Breast epithelium (tissue), 4 donors: ENCODE data around the gene TRAF3. TPM values are rescaled to one million over a fixed set of nuclear protein-coding genes. Genes with fewer than 3 reads are reported as not detected.
"Not testable (repeated sequence)": the region's sequence is repeated elsewhere in the genome, so short reads cannot be mapped to it uniquely, and the experiment has no call there.

ENCODE experiments used
- DNase-seq, 2 donors: peaks; one replicate each; pipeline ENCODE4 v3.0.0-alpha.2; 2019; ENCODE audit warnings: low spot score in 2 of 2
- H3K27ac ChIP-seq, 2 donors: fragments of 200-600 bp; sonication (generic) in 1 of 2; one replicate each; pipeline ENCODE4 v1.5.1; 2016 to 2019; ENCODE audit warnings: mild to moderate bottlenecking in 1 of 2
- H3K27me3 ChIP-seq, 2 donors: fragments of 200-600 bp; sonication (generic) in 1 of 2; one replicate each; pipeline versions ENCODE4 v1.5.1 to v1.6.0; 2017 to 2019; ENCODE audit warnings: control low read depth in 1 of 2, mild to moderate bottlenecking in 1 of 2
- H3K36me3 ChIP-seq: fragments of 200-600 bp; one replicate; pipeline ENCODE4 v1.5.1; 2019
- H3K4me1 ChIP-seq, 2 donors: fragments of 200-600 bp; sonication (generic); one replicate each; pipeline ENCODE4 v1.5.1; 2016 to 2019; ENCODE audit warnings: control low read depth in 1 of 2
- H3K4me3 ChIP-seq, 3 donors: fragments of 200-600 bp; sonication (generic); 1 replicate in 2 of 3; 2 replicates in 1 of 3; pipeline ENCODE4 v1.5.1; 2016 to 2019; ENCODE audit warnings: mild to moderate bottlenecking in 3 of 3, moderate library complexity in 2 of 3
- H3K9me3 ChIP-seq, 2 donors: fragments of 200-600 bp; sonication (generic) in 1 of 2; one replicate each; pipeline ENCODE4 v1.5.1; 2016 to 2019; ENCODE audit warnings: control low read depth in 1 of 2
- CTCF ChIP-seq, 3 donors: fragments of 450-650 bp; IDR thresholded peaks; one replicate each; pipeline ENCODE4 v1.5.1; 2016 to 2017; ENCODE audit warnings: antibody characterized with exemption in 3 of 3, mild to moderate bottlenecking in 3 of 3, moderate library complexity in 3 of 3
- POLR2A ChIP-seq: fragments of 450-650 bp; IDR thresholded peaks from one replicate; pipeline ENCODE4 v1.6.1; 2016; ENCODE audit warnings: antibody characterized with exemption, mild to moderate bottlenecking, moderate library complexity
- POLR2AphosphoS5 ChIP-seq, 3 donors: sonication (generic); formaldehyde crosslinking; IDR thresholded peaks; one replicate each; pipeline ENCODE4 v1.6.1; 2017; ENCODE audit warnings: antibody characterized with exemption in 3 of 3
- intact Hi-C: fragments of 100-400 bp; cut with DNase I; formaldehyde crosslinking; loops from one replicate; pipeline ENCODE4 v1.15.1; 2023; ENCODE audit warnings: low total_unique reads
- total RNA-seq, 3 donors: library from RNA; depleted of rRNA; stranded (reverse); fragments of >200 nt; gene quantifications; one replicate each; pipeline ENCODE4 v1.1.0, GENCODE V29; 2016

TRAF3 gene
- total RNA-seq, 3 donors from 2014 or later: 13.1 to 15.7 (median 14.6) TPM

GRCh38 chr14:102760496-102761193, 16.6 kb upstream of the TRAF3 start:
- Histone ChIP-seq H3K27me3 (no peaks in the 10 kb centered on the region), H3K9me3 (no peaks in the 10 kb centered on the region), H3K27ac (no peak overlapping the region), H3K36me3 (no peaks in the 10 kb centered on the region), H3K4me3 (no peak overlapping the region), H3K4me1 (no peaks in the 10 kb centered on the region)
- intact Hi-C loops: no loop called here
- TF ChIP-seq CTCF (IDR thresholded peaks at IDR 0.05) (no peak), POLR2AphosphoS5 (IDR thresholded peaks at IDR 0.05) (no peak), POLR2A (no peak)
- no peak for DNase-seq

GRCh38 chr14:102761206-102761605, 16.0 kb upstream of the TRAF3 start:
- no peak for TF ChIP-seq POLR2A
- TF ChIP-seq POLR2AphosphoS5 (IDR thresholded peaks at IDR 0.05): no peak
- no peak for TF ChIP-seq CTCF (IDR thresholded peaks at IDR 0.05)
- intact Hi-C loops: no loop called here
- H3K4me1 ChIP-seq: no peaks in the 10 kb centered on the region
- no peak overlapping the region for H3K4me3 ChIP-seq
- H3K36me3 ChIP-seq: no peaks in the 10 kb centered on the region
- H3K27ac ChIP-seq: no peak overlapping the region
- H3K27me3 ChIP-seq: no peaks in the 10 kb centered on the region
- DNase-seq: no peak
- H3K9me3 ChIP-seq: no peaks in the 10 kb centered on the region

DNA sequence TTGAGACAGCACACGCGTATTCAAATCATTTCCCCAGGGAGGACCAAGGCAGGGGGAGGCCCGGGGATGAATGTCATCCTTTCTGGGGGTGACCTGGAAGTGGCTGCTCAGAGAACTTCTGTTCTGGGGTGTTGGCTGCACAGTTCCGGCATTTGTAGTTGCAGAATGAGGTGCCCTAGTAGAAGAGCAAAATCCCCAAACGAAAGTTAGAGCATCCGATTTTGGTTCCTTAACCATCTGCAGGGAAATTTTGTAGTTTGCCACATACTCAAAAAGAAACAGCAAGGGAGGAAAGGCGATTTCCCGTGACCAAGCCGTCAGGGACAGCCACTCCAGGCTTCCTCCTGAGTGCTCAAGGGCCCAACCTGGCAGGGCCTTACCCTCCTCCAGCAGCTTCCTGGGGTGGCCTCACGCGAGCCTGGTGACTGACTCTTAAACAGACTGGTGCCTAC, 13.0 kb upstream of the TRAF3 start:
- Histone ChIP-seq H3K27ac (no peak overlapping the region), H3K27me3 (no peaks in the 10 kb centered on the region), H3K4me1 (no peaks in the 10 kb centered on the region), H3K36me3 (no peaks in the 10 kb centered on the region), H3K4me3 (no peak overlapping the region), H3K9me3 (no peaks in the 10 kb centered on the region)
- no peak for TF ChIP-seq POLR2AphosphoS5 (IDR thresholded peaks at IDR 0.05)
- intact Hi-C loops: no loop called here
- DNase-seq: no peak

GRCh38 chr14:102765770-102766169, 11.5 kb upstream of the TRAF3 start:
- H3K27me3 ChIP-seq, H3K36me3 ChIP-seq, H3K27ac ChIP-seq, H3K9me3 ChIP-seq, H3K4me3 ChIP-seq, intact Hi-C loops, H3K4me1 ChIP-seq, DNase-seq: not testable (repeated sequence)

DNA sequence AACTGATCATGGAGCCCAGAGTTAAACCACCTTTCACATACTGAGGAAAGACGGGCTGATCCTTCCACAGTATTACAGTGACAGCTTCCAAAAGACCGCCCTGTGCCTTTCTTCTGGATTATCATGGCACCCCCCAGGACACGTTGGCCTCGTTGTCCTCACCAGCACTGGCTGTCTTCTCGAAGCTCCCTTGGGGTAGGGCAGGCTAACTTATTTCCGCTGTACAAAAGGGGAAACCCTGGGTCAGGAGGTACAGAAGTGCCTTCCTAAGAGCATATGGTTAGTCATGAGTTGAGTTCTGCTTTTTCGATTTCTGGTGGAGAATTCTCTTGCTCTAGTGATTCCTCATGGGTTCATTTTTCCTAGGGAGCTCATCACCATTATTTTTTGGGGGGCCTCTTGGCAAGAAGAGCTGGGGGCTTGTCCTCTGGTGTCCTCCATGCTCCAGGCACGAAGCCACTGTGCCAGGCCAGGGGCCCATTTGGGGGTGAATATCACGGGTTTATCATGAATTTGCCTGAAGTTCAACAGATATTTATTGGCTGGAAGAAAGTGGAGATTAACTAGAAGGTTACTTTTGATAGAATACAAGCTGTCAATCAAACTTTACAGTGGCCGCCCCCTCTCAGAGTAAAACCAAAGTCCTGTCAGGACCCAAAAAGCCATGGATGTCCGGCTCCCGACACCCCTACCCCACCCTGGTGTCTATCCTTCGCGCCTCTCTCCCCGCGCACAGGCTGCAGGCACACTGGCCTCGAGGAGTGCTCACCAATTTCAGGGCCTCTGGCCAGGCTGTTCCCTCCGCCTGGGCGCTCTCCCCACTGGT, 8.8 kb upstream of the TRAF3 start:
- no peak for DNase-seq
- TF ChIP-seq POLR2A: no peak
- TF ChIP-seq CTCF (IDR thresholded peaks at IDR 0.05): no peak
- TF ChIP-seq POLR2AphosphoS5 (IDR thresholded peaks at IDR 0.05): no peak
- Histone ChIP-seq H3K36me3 (no peaks in the 10 kb centered on the region), H3K4me1 (no peaks in the 10 kb centered on the region), H3K27ac (peak overlapping the region in 1 of 2 donors; percentile 32), H3K4me3 (no peak overlapping the region), H3K9me3 (no peaks in the 10 kb centered on the region), H3K27me3 (no peaks in the 10 kb centered on the region)
- intact Hi-C loops: no loop called here

DNA sequence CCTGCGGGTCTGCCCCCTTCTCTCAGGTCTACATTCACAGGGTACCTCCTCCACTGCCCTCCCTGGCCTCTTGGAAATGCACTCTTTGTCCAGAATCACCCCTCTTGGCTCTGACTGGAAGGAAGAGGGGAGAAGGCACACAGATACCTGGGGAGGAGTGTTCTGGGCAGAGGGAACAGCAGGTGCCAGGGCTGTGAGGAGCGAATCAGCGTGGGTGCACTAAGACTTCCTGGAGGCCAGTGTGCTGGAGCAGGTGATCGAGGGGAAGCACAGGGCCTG, 8.3 kb upstream of the TRAF3 start:
- no peak for DNase-seq
- intact Hi-C loops: no loop called here
- no peaks in the 10 kb centered on the region for H3K9me3 ChIP-seq
- TF ChIP-seq CTCF (IDR thresholded peaks at IDR 0.05) (no peak), POLR2AphosphoS5 (IDR thresholded peaks at IDR 0.05) (no peak), POLR2A (no peak)
- no peaks in the 10 kb centered on the region for H3K36me3 ChIP-seq
- H3K4me3 ChIP-seq: no peak overlapping the region
- no peaks in the 10 kb centered on the region for H3K27me3 ChIP-seq
- no peaks in the 10 kb centered on the region for H3K4me1 ChIP-seq
- peak overlapping the region in 1 of 2 donors; percentile 32 for H3K27ac ChIP-seq
